ENCODE measurements around the gene ESPL1.

The ESPL1 gene

DNA sequence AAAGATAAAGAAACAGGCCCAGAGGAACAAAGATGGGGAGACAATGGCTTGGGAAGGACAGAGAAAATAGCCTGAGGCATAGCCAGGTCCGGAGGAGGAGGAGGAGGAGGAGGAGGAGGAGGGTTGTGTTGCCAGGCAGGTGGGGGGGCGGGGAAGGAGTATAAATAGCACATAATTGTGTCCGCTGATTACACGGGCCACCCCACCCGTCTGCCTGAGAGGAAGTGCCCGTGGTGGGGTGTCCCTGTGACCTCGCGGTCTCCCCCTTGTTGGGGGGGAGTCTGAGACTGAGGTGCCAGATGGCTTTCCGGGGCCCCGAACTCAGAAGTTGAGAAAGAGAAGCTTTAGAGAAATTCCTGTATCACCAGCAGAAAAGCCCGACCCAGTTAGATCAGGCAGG lies 69.9 kb downstream of the ESPL1 start:
- Histone ChIP-seq H3F3A (ENCODE audit: insufficient read depth) (no peaks in the 10 kb centered on the region), H3K4me2 (ENCODE audit: low read depth, low read length, poor library complexity, severe bottlenecking) (no peak overlapping the region), H4K20me1 (ENCODE audit: low read depth, low read length) (no peaks in the 10 kb centered on the region), H3K27me3 (ENCODE audit: low read length) (no peaks in the 10 kb centered on the region), H3K4me3 (ENCODE audit: insufficient read depth, low read length, poor library complexity, severe bottlenecking) (no peak overlapping the region), H2AFZ (ENCODE audit: low read depth, low read length, severe bottlenecking) (no peak overlapping the region), H3K27ac (ENCODE audit: low read depth, low read length) (no peak overlapping the region), H3K36me3 (ENCODE audit: low read length) (no peaks in the 10 kb centered on the region), H3K9ac (ENCODE audit: low read length) (no peak overlapping the region), H3K9me2 (replicated peaks; ENCODE audit: insufficient read depth, low read length) (no peaks in the 10 kb centered on the region), H3K79me2 (ENCODE audit: insufficient read depth, low read length) (no peaks in the 10 kb centered on the region), H3K9me3 (ENCODE audit: insufficient read depth, low read length) (no peaks in the 10 kb centered on the region)
- TF ChIP-seq, protein P1, sequence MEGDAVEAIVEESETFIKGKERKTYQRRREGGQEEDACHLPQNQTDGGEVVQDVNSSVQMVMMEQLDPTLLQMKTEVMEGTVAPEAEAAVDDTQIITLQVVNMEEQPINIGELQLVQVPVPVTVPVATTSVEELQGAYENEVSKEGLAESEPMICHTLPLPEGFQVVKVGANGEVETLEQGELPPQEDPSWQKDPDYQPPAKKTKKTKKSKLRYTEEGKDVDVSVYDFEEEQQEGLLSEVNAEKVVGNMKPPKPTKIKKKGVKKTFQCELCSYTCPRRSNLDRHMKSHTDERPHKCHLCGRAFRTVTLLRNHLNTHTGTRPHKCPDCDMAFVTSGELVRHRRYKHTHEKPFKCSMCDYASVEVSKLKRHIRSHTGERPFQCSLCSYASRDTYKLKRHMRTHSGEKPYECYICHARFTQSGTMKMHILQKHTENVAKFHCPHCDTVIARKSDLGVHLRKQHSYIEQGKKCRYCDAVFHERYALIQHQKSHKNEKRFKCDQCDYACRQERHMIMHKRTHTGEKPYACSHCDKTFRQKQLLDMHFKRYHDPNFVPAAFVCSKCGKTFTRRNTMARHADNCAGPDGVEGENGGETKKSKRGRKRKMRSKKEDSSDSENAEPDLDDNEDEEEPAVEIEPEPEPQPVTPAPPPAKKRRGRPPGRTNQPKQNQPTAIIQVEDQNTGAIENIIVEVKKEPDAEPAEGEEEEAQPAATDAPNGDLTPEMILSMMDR (IDR thresholded peaks at IDR 0.05; ENCODE audit: insufficient read depth, low read length, poor library complexity, severe bottlenecking) = no peak
- TF ChIP-seq EZH2phosphoT487 (conservative IDR thresholded peaks at IDR 0.05; ENCODE audit: low read length) = no peak

DNA sequence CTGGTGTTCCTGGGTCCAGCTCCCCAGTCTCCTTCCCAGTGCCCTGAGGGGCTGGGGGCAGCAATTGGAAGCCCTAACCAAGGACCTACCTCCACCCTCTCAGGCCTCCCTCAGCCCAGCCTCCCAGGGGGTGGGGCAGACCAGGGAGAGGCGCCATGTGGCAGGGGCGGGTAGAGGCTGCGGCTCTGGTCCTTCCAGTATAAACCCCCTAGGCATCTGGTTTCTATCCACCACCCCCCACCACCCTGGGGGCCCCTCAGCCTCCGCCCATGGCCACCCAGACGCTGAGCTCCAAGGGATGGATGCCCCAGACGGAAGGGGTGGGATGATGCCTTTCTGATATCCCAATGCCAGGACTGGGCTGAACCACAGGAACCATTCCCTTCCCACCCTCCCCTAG lies 70.8 kb downstream of the ESPL1 start:
- Histone ChIP-seq H3K27me3 (ENCODE audit: low read length) (no peaks in the 10 kb centered on the region), H3K4me2 (ENCODE audit: low read depth, low read length, poor library complexity, severe bottlenecking) (no peak overlapping the region), H3K9me2 (replicated peaks; ENCODE audit: insufficient read depth, low read length) (no peaks in the 10 kb centered on the region), H3K27ac (ENCODE audit: low read depth, low read length) (no peak overlapping the region), H3K79me2 (ENCODE audit: insufficient read depth, low read length) (no peaks in the 10 kb centered on the region), H3K9ac (ENCODE audit: low read length) (no peak overlapping the region), H4K20me1 (ENCODE audit: low read depth, low read length) (no peaks in the 10 kb centered on the region), H3K4me3 (ENCODE audit: insufficient read depth, low read length, poor library complexity, severe bottlenecking) (no peak overlapping the region), H3K9me3 (ENCODE audit: insufficient read depth, low read length) (no peaks in the 10 kb centered on the region), H3F3A (ENCODE audit: insufficient read depth) (no peaks in the 10 kb centered on the region), H2AFZ (ENCODE audit: low read depth, low read length, severe bottlenecking) (no peak overlapping the region), H3K36me3 (ENCODE audit: low read length) (no peaks in the 10 kb centered on the region)
- no peak for TF ChIP-seq EZH2phosphoT487 (conservative IDR thresholded peaks at IDR 0.05; ENCODE audit: low read length)
- TF ChIP-seq, protein P1 (IDR thresholded peaks at IDR 0.05; ENCODE audit: insufficient read depth, low read length, poor library complexity, severe bottlenecking) = no peak

DNA sequence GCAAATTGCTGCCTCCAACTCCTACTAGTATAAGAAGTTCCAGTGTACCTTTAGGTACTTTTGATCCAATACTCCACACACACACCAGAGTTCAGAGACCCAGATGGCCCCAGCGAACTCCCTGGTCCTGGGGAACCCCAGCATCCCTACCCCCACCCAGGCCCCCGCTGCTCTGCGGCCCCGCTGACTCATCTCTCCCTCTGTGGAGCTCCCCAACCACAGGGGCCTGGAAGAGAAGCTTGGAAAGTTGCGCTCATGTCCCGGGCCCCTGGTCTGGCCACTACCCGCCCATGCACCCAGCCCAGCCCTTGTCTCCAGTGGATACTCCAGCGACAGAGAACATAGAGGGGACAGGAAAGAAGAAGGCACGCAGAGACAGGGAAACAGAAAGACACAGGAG lies 72.3 kb downstream of the ESPL1 start:
- Histone ChIP-seq H3K4me2 (ENCODE audit: low read depth, low read length, poor library complexity, severe bottlenecking) (no peak overlapping the region), H4K20me1 (ENCODE audit: low read depth, low read length) (no peaks in the 10 kb centered on the region), H3K36me3 (ENCODE audit: low read length) (no peaks in the 10 kb centered on the region), H3F3A (ENCODE audit: insufficient read depth) (0 out of 2 replicates have a peak, but pooled peaks cover 6% of the 10 kb centered on the region), H3K4me3 (ENCODE audit: insufficient read depth, low read length, poor library complexity, severe bottlenecking) (no peak overlapping the region), H3K9me2 (replicated peaks; ENCODE audit: insufficient read depth, low read length) (no peaks in the 10 kb centered on the region), H3K27ac (ENCODE audit: low read depth, low read length) (no peak overlapping the region), H3K9me3 (ENCODE audit: insufficient read depth, low read length) (no peaks in the 10 kb centered on the region), H3K79me2 (ENCODE audit: insufficient read depth, low read length) (no peaks in the 10 kb centered on the region), H2AFZ (ENCODE audit: low read depth, low read length, severe bottlenecking) (no peak overlapping the region), H3K27me3 (ENCODE audit: low read length) (no peaks in the 10 kb centered on the region), H3K9ac (ENCODE audit: low read length) (no peak overlapping the region)
- TF ChIP-seq EZH2phosphoT487 (conservative IDR thresholded peaks at IDR 0.05; ENCODE audit: low read length) = no peak
- TF ChIP-seq, protein P1 (IDR thresholded peaks at IDR 0.05; ENCODE audit: insufficient read depth, low read length, poor library complexity, severe bottlenecking) = no peak
